Eye (tissue), 1 donor: ENCODE results near the gene TTLL1.
"Not testable (repeated sequence)": the region's sequence is repeated elsewhere in the genome, so short reads cannot be mapped to it uniquely, and the experiment has no call there.

ENCODE experiments used
- DNase-seq: peaks from one replicate; pipeline ENCODE4 v3.0.0-alpha.2; 2015

TTLL1 gene

GRCh38 chr22:43109921-43110443, 20.8 kb upstream of the TTLL1 start:
- DNase-seq, result no peak

- DNase-seq, result no peak
These were observed 20.3 kb upstream of the TTLL1 start for GRCh38 chr22:43109511-43109910.

DNA sequence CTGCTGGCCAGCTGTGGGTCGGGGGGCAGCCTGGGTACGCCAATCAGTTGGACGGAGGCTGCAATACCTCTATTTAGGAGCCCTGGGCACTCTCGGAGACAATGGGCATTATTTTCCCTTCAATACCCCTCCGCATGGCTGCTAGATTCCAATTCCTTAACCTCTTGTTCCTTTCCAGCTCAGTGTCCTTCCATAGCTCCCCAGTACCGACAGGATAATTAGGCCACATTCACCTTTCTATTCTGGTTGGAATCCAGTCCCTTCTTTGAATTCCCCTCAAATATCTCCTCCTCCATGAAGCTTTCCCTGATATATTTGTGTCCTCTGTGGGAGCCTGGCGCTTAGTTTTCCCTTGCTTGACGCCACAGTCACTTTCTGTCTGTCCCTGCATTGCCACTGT, 17.1 kb upstream of the TTLL1 start:
- no peak for DNase-seq

DNA sequence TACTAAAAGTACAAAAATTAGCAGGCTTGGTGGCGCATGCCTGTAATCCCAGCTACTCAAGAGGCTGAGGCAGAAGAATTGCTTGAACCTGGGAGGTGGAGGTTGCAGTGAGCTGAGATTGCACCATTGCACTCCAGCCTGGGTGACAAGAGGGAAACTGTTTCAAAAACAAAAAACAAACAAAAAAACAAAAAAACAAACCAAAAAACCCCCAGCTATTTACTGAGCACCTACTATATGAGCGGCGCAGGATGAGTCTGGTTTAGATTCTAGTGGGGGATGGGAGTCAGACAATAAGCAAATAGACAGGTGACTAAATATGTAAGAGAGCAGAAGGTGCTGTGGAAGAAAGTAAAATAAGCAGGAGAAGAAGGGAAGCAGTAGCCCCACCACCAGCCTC, 15.8 kb upstream of the TTLL1 start:
- DNase-seq, result not testable (repeated sequence)

DNA sequence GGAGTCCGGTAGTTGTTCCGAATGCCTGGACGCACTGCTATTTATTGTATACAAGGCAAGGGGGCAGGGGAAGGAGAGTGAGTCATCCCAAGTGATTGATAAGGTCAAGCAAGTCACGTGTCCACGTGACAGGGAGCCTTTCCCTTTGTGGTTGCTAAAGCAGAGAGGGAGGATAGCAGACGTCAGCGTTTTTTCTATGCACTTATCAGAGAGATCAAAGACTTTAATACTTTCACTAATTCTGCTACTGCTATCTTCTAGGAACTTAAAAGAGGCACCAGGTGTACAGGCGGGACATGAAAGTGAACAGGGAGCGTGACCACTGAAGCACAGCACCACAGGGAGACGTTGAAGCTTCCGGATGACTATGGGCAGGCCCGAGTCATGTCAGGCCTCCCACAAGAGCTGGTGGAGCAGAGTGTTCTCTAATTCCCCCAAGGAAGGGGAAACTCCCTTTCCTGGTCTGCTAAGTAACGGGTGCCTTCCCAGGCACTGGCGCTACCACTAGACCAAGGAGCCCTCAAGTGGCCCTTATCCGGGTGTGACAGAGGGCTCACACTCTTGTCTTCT, 14.9 kb upstream of the TTLL1 start:
- peak; percentile 39 for DNase-seq

GRCh38 chr22:43101306-43101705, 12.1 kb upstream of the TTLL1 start:
- DNase-seq, result no peak

DNA sequence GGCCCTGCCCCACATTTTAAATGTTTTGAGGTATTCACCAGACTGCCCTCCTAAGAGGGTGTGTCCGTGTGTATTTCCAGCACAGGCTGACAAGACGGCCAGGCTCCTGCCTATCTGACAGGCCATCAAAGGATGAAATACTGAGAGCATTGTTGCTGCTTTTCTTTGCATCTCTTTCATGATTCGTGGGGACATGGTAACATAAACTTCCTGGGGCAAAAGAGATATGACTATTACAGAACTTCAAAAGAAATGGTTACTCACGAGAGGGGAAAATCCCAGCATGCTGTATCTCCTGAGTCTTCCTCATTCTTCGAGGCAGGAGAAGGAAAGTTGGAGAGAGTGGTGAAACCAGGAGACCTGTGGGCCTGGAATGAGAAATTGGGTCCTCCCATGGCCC, 11.0 kb upstream of the TTLL1 start:
- no peak for DNase-seq

DNA sequence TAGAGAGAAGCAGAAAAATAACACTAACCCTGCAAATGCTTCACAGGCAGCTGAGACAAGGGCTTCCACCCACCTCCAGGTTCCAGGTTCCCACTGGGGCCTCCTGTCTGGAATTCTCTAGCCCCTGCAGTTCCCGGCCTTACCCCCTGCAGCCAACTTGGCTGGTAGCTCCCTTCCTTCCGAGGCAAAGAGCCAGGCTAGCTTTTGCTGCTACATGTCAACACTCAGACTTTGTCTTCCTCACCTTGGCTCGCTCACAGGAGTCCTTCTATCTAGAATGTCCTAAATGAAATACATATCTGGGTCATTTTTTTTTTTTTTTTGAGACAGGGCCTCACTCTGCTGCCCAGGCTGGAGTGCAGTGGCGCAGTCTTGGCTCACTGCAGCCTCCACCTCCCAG, 9.9 kb upstream of the TTLL1 start:
- no peak for DNase-seq

DNA sequence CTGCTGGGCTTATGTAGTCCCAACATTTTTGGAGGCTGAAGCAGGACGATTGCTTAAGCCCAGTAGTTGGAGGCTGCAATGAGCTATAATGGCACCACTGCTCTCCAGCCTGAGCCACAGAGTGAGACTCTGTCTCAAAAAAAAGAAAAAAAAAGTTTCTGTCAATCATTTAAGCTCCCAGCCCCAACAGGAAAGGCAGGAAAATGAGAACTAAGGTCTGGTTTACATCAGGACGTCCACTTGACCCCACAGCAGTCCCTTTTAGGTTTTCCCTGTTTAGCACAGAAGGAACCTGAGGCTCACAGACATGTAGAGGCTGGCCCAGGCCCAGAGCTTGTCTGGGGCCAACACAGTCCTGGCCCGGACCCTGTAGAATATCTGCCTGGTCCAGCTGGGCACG, 9.2 kb upstream of the TTLL1 start:
- DNase-seq, result no peak

DNA sequence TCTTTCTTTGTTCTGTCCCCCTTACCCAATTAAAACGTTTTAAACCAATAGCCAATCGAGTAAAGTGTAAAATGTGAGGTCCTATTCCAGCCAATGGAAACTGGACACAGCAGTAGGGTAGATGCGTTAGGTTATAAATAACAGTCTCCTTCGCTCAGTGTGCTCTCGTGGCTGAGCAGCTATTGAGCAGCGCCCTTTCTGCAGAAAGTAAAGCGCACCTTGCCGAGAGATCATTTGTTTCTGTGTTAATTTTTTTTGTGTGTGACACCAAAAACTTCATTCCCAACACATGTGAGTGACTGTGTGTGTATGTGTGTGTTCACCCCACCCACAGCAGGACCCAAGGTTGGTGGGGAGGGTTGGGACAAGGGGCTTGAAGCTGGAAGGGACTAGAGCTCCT, 7.2 kb upstream of the TTLL1 start:
- no peak for DNase-seq

DNA sequence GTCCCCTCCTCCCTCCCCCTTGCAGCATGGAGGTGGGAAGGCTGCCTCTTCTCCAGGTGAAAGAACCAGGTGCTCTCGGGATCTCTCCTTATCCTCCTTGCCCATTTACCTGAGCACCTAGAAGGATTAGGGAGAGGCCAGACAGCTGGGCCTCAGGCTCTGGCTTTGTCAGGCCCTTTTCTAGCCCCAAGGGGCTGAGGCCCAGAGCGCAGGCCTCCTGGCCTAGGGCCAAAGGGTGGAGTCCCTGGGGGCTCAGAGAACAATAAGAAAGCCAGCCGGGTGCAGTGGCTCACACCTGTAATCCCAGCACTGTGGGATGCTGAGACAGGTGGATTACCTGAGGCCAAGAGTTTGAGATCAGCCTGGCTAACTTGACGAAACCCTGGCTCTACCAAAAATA, 5.4 kb upstream of the TTLL1 start:
- no peak for DNase-seq

DNA sequence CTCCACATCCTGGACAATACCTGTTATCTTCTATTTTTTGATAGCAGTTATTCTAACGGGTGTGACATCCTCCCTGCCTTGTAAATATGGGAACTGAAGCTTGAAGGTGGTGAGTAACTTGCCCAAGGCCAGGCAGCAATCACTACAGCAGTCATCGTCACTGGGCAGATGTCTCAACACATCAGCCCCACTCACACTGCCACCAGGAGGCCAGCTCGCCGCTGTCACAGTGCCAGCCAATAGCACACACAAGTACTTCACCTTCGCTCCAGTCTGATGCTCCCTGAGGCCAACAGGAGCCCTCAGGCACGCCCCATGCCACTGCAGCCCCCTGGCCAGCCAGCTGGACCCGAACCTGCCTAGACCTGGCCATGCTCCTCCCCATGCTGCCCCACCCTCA, 4.9 kb upstream of the TTLL1 start:
- DNase-seq, result no peak

DNA sequence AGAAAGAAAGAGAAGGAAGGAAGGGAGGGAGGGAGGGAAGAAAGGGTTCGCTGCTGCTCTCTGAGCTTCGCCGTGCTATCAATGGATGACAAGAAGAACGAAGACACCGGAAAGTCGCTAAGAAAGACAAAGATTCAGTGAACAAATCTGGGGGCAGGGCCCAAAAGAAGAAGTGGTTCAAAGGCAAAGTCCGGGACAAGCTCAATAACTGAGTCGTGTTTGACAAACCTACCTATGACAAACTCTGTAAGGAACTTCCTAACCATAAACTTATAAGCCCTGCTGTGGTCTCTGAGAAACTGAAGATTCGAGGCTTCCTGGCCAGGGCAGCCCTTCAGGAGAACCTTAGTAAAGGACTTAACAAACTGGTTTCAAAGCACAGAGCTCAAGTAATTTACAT, 2.9 kb upstream of the TTLL1 start:
- DNase-seq, result no peak

DNA sequence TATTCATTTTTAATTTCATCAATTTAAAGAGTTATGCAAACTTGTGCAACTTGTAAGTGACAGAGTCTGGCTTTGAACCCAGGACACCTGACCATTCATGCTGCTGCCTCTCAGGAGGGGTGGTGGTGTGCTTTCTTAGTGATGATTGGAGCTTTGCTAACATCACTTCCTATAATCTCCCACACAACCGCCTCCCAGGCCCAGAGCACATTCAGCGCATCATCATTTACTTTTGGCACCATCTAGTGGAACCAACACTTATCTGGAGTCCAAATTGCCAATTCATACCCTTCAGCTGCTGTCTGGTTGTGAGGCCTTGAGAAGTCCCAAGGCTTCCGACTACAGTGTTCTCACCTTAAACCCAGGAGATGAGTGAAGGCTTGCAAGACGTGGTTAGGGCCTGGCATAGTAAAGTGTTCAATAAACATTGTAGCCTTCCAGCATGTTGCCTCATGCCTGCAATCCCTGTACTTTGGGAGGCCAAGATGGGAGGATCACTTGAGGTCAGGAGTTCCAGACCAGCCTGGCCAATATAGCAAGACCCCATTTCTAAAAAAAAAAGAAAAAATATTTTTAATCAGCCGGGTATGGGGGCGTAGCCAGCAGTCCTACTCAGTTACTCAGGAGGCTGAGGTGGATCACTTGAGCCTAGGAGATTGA, 1.1 kb upstream of the TTLL1 start:
- DNase-seq, result peak; percentile 86

DNA sequence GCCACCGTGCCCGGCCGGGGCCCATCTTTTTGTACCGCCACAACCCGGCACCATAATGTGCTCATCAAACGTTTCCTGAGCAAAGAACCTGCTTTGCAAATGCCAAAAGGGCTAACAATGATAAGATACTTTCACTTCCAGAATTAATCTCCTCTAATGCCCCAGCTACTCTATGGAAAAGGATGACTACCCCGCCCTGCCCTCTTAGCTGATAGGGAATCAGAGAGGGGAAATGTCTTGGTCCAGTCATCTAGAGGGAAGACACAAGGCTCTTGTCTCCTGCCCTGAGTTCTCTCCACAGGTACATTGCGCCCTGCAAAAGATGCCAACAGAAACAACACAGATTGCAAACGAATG, 586 bp downstream of the TTLL1 start:
- DNase-seq, result no peak

GRCh38 chr22:43085658-43086606, 3.3 kb downstream of the TTLL1 start:
- DNase-seq, result no peak

GRCh38 chr22:43081968-43082367, 7.2 kb downstream of the TTLL1 start:
- no peak for DNase-seq

DNA sequence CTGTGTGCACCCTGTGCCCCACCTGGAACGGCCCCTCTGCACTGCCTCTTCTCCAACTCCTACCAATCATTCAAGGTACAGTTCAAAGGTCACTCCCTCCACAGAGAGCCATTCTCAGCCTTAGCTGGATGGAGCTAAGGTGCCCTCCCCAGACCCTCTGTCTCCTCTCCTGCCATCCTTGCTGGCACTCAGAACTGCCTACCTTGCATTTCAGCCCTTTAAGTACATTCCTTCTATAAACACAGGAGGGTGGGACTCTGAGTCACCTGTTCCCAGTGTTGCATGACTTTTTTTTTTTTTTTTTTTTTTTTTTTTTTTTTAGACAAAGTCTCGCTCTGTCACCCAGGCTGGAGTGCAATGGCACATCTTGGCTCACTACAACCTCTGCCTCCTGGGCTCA, 8.6 kb downstream of the TTLL1 start:
- no peak for DNase-seq

DNA sequence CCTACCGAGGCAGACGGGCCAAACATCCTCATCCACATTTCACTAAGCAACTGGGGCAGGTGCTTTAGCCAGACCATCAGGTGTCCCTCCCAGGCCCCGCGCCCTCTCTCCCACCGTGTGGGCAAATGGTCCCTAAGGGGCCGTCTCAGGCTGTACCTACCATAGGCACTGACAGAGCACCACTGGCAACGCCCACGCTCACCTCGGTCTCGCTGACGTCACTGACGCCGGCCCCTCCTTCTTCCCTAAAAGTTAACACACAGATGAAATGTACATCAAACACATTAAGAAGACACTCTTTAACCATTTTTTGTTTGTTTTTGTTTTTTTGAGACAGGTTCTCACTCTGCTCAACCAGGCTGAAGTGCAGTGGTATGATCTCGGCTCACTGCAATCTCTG, 9.4 kb downstream of the TTLL1 start:
- no peak for DNase-seq

DNA sequence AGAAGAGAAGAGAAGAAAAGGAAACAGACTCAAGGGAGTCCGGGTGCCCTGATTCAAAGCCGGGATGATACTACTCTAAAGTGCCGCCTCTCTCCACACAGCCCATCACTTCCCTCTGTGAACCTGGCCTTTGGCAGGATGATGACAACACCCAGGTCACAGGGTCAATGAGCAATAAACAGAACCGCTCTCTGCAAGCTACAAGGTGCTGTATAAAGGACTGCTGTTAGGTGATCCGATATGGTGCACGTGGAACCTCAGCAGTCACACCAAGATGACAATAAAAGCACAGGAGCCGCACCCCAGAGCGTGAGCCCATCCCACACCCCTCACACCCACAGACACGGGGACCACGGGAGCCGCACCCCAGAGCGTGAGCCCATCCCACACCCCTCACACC, 10.7 kb downstream of the TTLL1 start:
- no peak for DNase-seq

DNA sequence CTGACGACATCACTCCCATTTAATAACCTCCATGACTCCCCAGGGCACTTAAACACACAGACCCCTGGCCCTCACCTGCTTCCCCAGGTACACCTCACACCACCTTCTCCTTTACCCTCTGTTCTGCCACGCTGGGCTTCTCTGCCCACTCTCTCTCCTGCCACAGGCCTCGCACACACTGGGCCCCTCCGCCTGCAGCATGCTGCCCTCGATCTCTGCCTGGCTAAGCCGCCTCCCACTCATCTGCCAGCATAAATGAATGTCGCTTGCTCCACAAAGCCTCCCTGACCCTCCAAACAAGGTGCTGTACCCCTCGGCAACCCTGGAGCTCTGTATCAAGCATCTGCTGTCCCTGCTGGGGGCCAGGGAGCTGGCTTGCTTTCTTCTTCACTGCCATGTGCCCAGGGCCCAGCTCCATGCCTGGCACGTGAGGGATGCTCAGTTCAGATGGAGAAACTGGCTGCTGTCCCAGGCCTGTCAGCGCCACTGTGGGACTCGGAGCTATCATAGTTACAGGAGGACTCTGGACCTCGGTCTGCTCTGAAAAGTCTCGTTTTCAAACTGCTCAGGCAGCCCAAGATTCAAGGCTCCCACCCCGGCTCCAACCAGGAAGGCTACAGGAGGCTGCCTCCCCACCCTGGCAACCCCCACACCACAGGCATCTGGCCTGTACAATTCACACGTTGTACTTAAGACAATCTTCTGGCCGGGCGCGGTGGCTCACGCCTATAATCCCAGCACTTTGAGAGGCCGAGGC, 11.9 kb downstream of the TTLL1 start:
- no peak for DNase-seq

DNA sequence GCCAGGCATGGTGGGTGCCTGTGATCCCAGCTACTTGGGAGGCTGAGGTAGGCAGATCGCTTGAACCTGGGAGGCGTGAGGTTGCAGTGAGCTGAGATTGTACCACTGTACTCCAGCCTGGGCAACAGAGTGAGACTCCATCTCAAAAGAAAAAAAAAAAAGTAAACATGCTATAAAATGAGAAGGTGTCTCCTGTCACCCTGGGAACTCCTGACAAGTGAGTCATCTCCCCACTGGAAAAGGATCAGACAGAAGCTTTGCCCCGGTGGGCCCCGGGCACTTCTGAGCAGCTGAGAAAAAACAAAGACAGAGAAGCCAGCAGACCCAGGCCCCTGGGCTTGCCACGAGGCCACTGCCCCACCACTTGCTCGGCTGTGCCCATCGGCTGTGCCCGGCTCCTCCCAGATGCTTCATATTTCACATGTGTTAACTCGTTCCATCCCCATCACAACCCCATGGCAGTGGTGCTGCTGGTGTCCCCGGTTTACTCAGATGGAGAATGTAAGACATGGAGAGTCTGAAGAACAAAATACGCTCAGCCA, 22.3 kb downstream of the TTLL1 start:
- no peak for DNase-seq

DNA sequence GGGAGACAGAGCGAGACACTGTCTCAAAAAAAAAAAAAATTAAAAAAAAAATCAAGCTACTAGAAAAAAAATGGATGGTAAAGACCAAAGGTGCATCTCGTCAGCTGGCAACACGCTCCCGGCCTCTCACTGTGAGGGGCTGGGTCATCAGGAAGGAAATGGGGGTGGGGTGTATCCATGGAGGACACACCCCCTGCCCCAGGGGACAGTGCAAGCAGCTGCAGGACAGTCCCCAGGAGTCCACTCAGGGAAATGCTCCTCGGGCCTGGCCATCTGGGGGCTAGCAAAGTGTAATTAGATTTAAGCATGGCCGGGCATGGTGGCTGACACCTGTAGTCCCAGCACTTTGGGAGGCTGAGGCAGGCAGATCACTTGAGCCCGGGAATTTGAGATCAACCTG, 23.1 kb downstream of the TTLL1 start:
- DNase-seq, result no peak
